ENCODE data around the gene TIAM2. TPM values are rescaled to one million over a fixed set of nuclear protein-coding genes. Genes with fewer than 3 reads are reported as not detected.

The TIAM2 gene
- total RNA-seq, 1 experiment from 2014 or later, result 12.9 TPM

- Mint-ChIP-seq H3K27ac (ENCODE audit: unreplicated experiment) (no peak overlapping the region), H3K4me3 (ENCODE audit: low read depth, unreplicated experiment) (no peak overlapping the region), H3K9me3 (ENCODE audit: low read depth, unreplicated experiment) (no peaks in the 10 kb centered on the region), H3K27me3 (ENCODE audit: unreplicated experiment) (no peaks in the 10 kb centered on the region), H3K4me1 (ENCODE audit: low read depth, unreplicated experiment) (peaks cover 25% of the 10 kb centered on the region), H3K36me3 (ENCODE audit: insufficient read depth, unreplicated experiment) (peaks cover 13% of the 10 kb centered on the region)
- CTCF ChIA-PET, result no interaction called here
- BruUV-seq (replicated peaks), result no TSS peak
- no peak for TF ChIP-seq CTCF (IDR thresholded peaks at IDR 0.05; ENCODE audit: unreplicated experiment)
- no peak for DNase-seq
- intact Hi-C loops (cut with micrococcal nuclease; ENCODE audit: unreplicated experiment), result no loop called here
Measured at GRCh38 chr6:155123520-155123919, 128.4 kb downstream of the TIAM2 start.

GRCh38 chr6:155125906-155126305 is 130.8 kb downstream of the TIAM2 start:
- no TSS peak for BruUV-seq (replicated peaks)
- DNase-seq, result no peak
- peaks cover 13% of the 10 kb centered on the region for H3K36me3 Mint-ChIP-seq (ENCODE audit: insufficient read depth, unreplicated experiment)
- H3K4me3 Mint-ChIP-seq (ENCODE audit: low read depth, unreplicated experiment), result peak overlapping the region; percentile 15
- H3K9me3 Mint-ChIP-seq (ENCODE audit: low read depth, unreplicated experiment), result no peaks in the 10 kb centered on the region
- TF ChIP-seq CTCF (IDR thresholded peaks at IDR 0.05; ENCODE audit: unreplicated experiment), result no peak
- H3K4me1 Mint-ChIP-seq (ENCODE audit: low read depth, unreplicated experiment), result peaks cover 37% of the 10 kb centered on the region
- intact Hi-C loops (cut with micrococcal nuclease; ENCODE audit: unreplicated experiment), result loop anchor here (2.0 to 5.0 kb wide), 2 partner anchors 41 to 129 kb away; partner anchors contain the start of gene TIAM2
- H3K27ac Mint-ChIP-seq (ENCODE audit: unreplicated experiment), result peak overlapping the region; percentile 97
- no peaks in the 10 kb centered on the region for H3K27me3 Mint-ChIP-seq (ENCODE audit: unreplicated experiment)
- CTCF ChIA-PET, result no interaction called here

- no peaks in the 10 kb centered on the region for H3K27me3 Mint-ChIP-seq (ENCODE audit: unreplicated experiment)
- intact Hi-C loops (cut with micrococcal nuclease; ENCODE audit: unreplicated experiment), result loop anchor here (1.0 to 5.0 kb wide), 3 partner anchors 42 to 130 kb away; partner anchors contain the start of gene TIAM2
- peak overlapping the region; percentile 97 for H3K27ac Mint-ChIP-seq (ENCODE audit: unreplicated experiment)
- peaks cover 10% of the 10 kb centered on the region for H3K36me3 Mint-ChIP-seq (ENCODE audit: insufficient read depth, unreplicated experiment)
- TF ChIP-seq CTCF (IDR thresholded peaks at IDR 0.05; ENCODE audit: unreplicated experiment), result no peak
- CTCF ChIA-PET, result interaction anchor here (0.6 to 1.7 kb wide), 4 partner anchors 27 to 184 kb away, joined by 3 to 6 read pairs (median 5); no protein-coding TSS in a partner anchor
- DNase-seq, result peak; percentile 80
- peak overlapping the region; percentile 50 for H3K4me3 Mint-ChIP-seq (ENCODE audit: low read depth, unreplicated experiment)
- BruUV-seq (replicated peaks), result TSS peak; percentile 91
- peaks cover 37% of the 10 kb centered on the region for H3K4me1 Mint-ChIP-seq (ENCODE audit: low read depth, unreplicated experiment)
- no peaks in the 10 kb centered on the region for H3K9me3 Mint-ChIP-seq (ENCODE audit: low read depth, unreplicated experiment)
Measured at GRCh38 chr6:155126727-155127439, 131.8 kb downstream of the TIAM2 start.

- H3K4me3 Mint-ChIP-seq (ENCODE audit: low read depth, unreplicated experiment), result no peak overlapping the region
- no TSS peak for BruUV-seq (replicated peaks)
- TF ChIP-seq CTCF (IDR thresholded peaks at IDR 0.05; ENCODE audit: unreplicated experiment), result no peak
- no peaks in the 10 kb centered on the region for H3K27me3 Mint-ChIP-seq (ENCODE audit: unreplicated experiment)
- H3K36me3 Mint-ChIP-seq (ENCODE audit: insufficient read depth, unreplicated experiment), result peaks cover 8% of the 10 kb centered on the region
- H3K4me1 Mint-ChIP-seq (ENCODE audit: low read depth, unreplicated experiment), result peaks cover 27% of the 10 kb centered on the region
- DNase-seq, result no peak
- CTCF ChIA-PET, result interaction anchor here (1.7 kb wide), 1 partner anchor 51 kb away, joined by 5 read pairs; no protein-coding TSS in a partner anchor
- H3K27ac Mint-ChIP-seq (ENCODE audit: unreplicated experiment), result no peak overlapping the region
- intact Hi-C loops (cut with micrococcal nuclease; ENCODE audit: unreplicated experiment), result loop anchor here (5.0 kb wide), 1 partner anchor 132 kb away; the partner anchor contains the start of gene TIAM2
- no peaks in the 10 kb centered on the region for H3K9me3 Mint-ChIP-seq (ENCODE audit: low read depth, unreplicated experiment)
Measured at GRCh38 chr6:155128977-155129376, 133.9 kb downstream of the TIAM2 start.

Measured in Calu3 (cell line).